CD8-positive, alpha-beta memory T cell (primary cell): ENCODE data around the gene SMYD3. TPM values are rescaled to one million over a fixed set of nuclear protein-coding genes. Genes with fewer than 3 reads are reported as not detected.
A peak's percentile ranks its signal among the peaks of the same experiment; 100 is the strongest.

Experiments
- CTCF ChIA-PET: fragments of 350-600 bp; sonication (Branson Sonifier 250); formaldehyde crosslinking; loops from one replicate; lab custom pipeline; 2021; ENCODE audit warnings: antibody characterized with exemption; lab: Charles Lee
- POLR2A ChIA-PET: fragments of 350-600 bp; sonication (Branson Sonifier 250); formaldehyde crosslinking; loops from one replicate; lab custom pipeline; 2021; ENCODE audit warnings: antibody characterized with exemption; lab: Charles Lee
- DNase-seq, 5 donors: peaks; one replicate each; pipeline versions ENCODE4 v3.0.0 to v3.0.0-alpha.2; 2020 to 2022; ENCODE audit warnings: mixed read lengths in 1 of 5
- H3K27ac ChIP-seq: one replicate; pipeline ENCODE4 v1.7.0; 2013; ENCODE audit warnings: low read depth, mild to moderate bottlenecking, low read length, moderate library complexity
- H3K27me3 ChIP-seq: 2 replicates; pipeline ENCODE4 v1.7.0; 2013; ENCODE audit warnings: low read length, mild to moderate bottlenecking; ENCODE audit not compliant: insufficient read depth, poor library complexity, severe bottlenecking
- H3K36me3 ChIP-seq: 2 replicates; pipeline ENCODE4 v1.7.0; 2013; ENCODE audit warnings: mild to moderate bottlenecking, low read length, moderate library complexity; ENCODE audit not compliant: insufficient read depth
- H3K4me1 ChIP-seq: 2 replicates; pipeline ENCODE4 v1.7.0; 2013; ENCODE audit warnings: mild to moderate bottlenecking, low read length, moderate library complexity; ENCODE audit not compliant: insufficient read depth
- H3K4me3 ChIP-seq: 2 replicates; pipeline ENCODE4 v1.7.0; 2013; ENCODE audit warnings: mild to moderate bottlenecking, low read length
- H3K9me3 ChIP-seq: 2 replicates; pipeline ENCODE4 v1.7.0; 2013; ENCODE audit warnings: mild to moderate bottlenecking, low read length
- H3K27ac Mint-ChIP-seq, 8 donors: one replicate each; pipeline ENCODE4 v1.8.0; 2020 to 2021; ENCODE audit warnings: mixed read lengths in 8 of 8, mild to moderate bottlenecking in 6 of 8, inconsistent platforms in 3 of 8, moderate library complexity in 3 of 8
- H3K27me3 Mint-ChIP-seq, 2 donors: one replicate each; pipeline ENCODE4 v1.8.0; 2020 to 2021; ENCODE audit warnings: mixed read lengths in 2 of 2, mild to moderate bottlenecking in 1 of 2, moderate library complexity in 1 of 2
- H3K36me3 Mint-ChIP-seq, 3 donors: one replicate each; pipeline ENCODE4 v1.8.0; 2020 to 2021; ENCODE audit warnings: mixed read lengths in 3 of 3, inconsistent platforms in 1 of 3, mild to moderate bottlenecking in 1 of 3
- H3K4me1 Mint-ChIP-seq, 3 donors: one replicate each; pipeline ENCODE4 v1.8.0; 2020 to 2021; ENCODE audit warnings: mixed read lengths in 3 of 3, inconsistent platforms in 1 of 3, mild to moderate bottlenecking in 1 of 3
- H3K4me3 Mint-ChIP-seq, 7 donors: one replicate each; pipeline ENCODE4 v1.8.0; 2020 to 2021; ENCODE audit warnings: mixed read lengths in 7 of 7, mild to moderate bottlenecking in 6 of 7, moderate library complexity in 4 of 7, inconsistent platforms in 2 of 7
- H3K9me3 Mint-ChIP-seq, 5 donors: one replicate each; pipeline ENCODE4 v1.8.0; 2020 to 2022; ENCODE audit warnings: mixed read lengths in 5 of 5, mild to moderate bottlenecking in 3 of 5, moderate library complexity in 2 of 5, inconsistent platforms in 1 of 5
- polyA plus RNA-seq: library from polyadenylated mRNA; unstranded; fragments of 300-500 nt; fragmentation: Illumina TruSeq; gene quantifications from one replicate; pipeline ENCODE4 v1.2.3, GENCODE V29; 2021
- total RNA-seq, 2 experiments: library from RNA; stranded (reverse); gene quantifications; one replicate each; pipeline ENCODE4 v1.2.3, GENCODE V29; 2021

Gene SMYD3
- total and polyA plus RNA-seq, 3 experiments from 2014 or later = 12.4 to 31.7 (median 14.5) TPM

DNA sequence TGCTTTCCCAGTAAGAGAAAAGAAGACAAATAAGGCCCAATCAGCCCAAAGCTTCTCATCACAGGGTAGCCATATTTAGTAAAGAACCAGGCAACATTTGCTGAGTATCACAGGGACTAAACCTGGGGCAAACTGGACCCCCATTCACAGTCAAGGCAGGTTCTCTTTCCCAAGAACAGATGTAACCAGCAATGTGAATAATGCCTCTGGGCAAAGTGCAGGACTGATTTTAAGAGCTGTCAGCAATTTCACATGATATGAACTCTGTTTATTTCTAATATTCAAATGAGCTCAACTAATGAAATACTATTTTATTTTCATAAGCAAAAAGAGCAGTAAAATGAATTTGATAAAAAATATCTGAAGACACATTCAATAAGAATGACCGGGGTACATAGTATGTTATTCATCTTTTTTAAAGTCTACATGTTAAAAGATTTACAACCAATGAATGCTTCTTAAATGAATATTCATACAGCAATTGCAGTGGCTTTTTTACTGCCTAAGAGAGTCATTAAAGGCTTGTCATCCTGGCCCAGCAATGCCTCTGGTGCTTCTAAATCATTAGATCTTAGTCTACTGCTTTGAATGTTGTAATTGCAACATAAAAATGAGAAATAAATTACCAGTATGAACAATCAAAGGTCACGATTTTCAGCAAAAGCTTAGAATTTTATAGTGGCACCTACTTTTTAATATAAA, 308.8 kb downstream of the SMYD3 start:
- no peaks in the 10 kb centered on the region for H3K27me3 ChIP-seq
- no peak for DNase-seq
- peaks cover 0 to 11% (median 0%) of the 10 kb centered on the region in 5 donors for H3K9me3 Mint-ChIP-seq
- H3K36me3 Mint-ChIP-seq = peaks cover 5 to 24% (median 10%) of the 10 kb centered on the region in 3 donors
- H3K27ac ChIP-seq = no peak overlapping the region
- H3K4me1 Mint-ChIP-seq = no peaks in the 10 kb centered on the region
- CTCF ChIA-PET = no interaction called here
- H3K4me3 ChIP-seq = no peak overlapping the region
- no peak overlapping the region for H3K4me3 Mint-ChIP-seq
- POLR2A ChIA-PET = no interaction called here
- no peaks in the 10 kb centered on the region for H3K4me1 ChIP-seq
- no peaks in the 10 kb centered on the region for H3K36me3 ChIP-seq
- H3K9me3 ChIP-seq = no peaks in the 10 kb centered on the region
- peaks cover 0 to 2% of the 10 kb centered on the region in 2 donors for H3K27me3 Mint-ChIP-seq
- H3K27ac Mint-ChIP-seq = peak overlapping the region in 1 of 8 donors; percentile 4

DNA sequence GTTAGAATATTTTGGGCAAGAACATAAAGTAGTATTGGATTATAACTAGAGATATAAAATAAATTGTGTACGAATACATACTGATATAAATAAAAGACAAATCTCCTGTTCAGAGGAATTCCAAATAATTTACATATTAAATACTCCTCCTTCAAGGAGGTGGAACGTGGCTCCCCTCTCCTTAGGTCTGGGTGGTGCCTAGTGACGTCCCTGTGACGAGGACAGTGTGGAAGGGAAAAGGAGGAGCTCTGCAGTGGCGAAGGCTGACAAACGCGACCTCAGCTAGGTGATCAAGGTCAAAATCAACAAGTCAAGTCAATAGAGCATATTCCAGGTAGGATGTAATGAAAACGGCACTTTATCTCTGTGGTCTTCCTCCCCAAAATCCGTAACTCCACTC, 310.0 kb downstream of the SMYD3 start:
- H3K27ac Mint-ChIP-seq = no peak overlapping the region
- H3K36me3 Mint-ChIP-seq = peaks cover 5 to 33% (median 9%) of the 10 kb centered on the region in 3 donors
- no peaks in the 10 kb centered on the region for H3K36me3 ChIP-seq
- no peak overlapping the region for H3K4me3 Mint-ChIP-seq
- POLR2A ChIA-PET = no interaction called here
- no peak overlapping the region for H3K27ac ChIP-seq
- peaks cover 0 to 8% (median 0%) of the 10 kb centered on the region in 5 donors for H3K9me3 Mint-ChIP-seq
- no peak overlapping the region for H3K4me3 ChIP-seq
- no peaks in the 10 kb centered on the region for H3K4me1 ChIP-seq
- no peaks in the 10 kb centered on the region for H3K27me3 ChIP-seq
- H3K27me3 Mint-ChIP-seq = no peaks in the 10 kb centered on the region
- peaks cover 0 to 5% (median 0%) of the 10 kb centered on the region in 3 donors for H3K4me1 Mint-ChIP-seq
- no peaks in the 10 kb centered on the region for H3K9me3 ChIP-seq
- CTCF ChIA-PET = no interaction called here
- DNase-seq = no peak

DNA sequence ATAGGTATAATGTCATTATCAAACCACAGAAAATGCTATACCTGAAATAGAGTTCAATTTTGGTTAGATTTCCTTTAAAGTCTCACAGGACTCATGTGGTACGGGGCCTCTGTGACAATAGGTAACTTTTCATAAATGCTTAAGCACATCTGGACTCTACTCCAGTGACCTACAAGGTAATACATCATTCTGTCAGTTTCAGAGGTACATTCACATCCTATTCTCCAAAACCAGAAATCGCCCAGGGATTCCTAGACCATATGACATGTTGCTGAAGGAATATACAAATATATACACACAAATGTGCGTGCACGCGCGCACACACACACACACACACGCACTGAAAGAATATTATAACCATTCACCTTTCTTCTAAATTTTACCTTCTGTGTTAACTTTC, 311.8 kb downstream of the SMYD3 start:
- no peak for DNase-seq

DNA sequence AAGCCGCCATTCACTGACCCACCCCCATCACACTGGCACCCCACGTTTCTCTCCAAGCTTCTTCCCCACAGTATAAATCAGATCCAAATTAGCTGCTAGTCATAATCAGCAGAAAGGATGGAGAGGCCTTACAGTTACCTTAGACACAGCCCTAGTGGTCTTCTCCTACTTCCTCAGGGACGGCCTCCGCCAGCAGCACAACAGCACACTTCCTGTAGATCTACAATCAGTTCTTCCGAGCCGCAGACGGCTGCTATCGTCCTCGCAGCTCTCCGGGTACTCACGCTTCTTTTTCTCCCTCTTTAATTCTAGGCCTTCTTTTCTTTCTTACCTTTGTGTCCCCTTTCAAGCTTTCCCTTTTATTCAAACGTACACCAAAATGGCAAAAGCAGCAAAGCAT, 313.5 kb downstream of the SMYD3 start:
- DNase-seq = no peak
- Mint-ChIP-seq H3K27me3 (no peaks in the 10 kb centered on the region), H3K36me3 (peaks cover 17 to 59% (median 20%) of the 10 kb centered on the region in 3 donors), H3K4me3 (peak overlapping the region in 1 of 7 donors; percentile 38), H3K4me1 (peaks cover 0 to 5% (median 0%) of the 10 kb centered on the region in 3 donors), H3K27ac (peak overlapping the region in 1 of 8 donors; percentile 7), H3K9me3 (peaks cover 0 to 6% (median 0%) of the 10 kb centered on the region in 5 donors)
- Histone ChIP-seq H3K27ac (no peak overlapping the region), H3K27me3 (no peaks in the 10 kb centered on the region), H3K36me3 (no peaks in the 10 kb centered on the region), H3K9me3 (no peaks in the 10 kb centered on the region), H3K4me1 (no peaks in the 10 kb centered on the region), H3K4me3 (no peak overlapping the region)
- ChIA-PET POLR2A (no interaction called here), CTCF (no interaction called here)

More for the DNA sequence above, 311.8 kb downstream of the SMYD3 start:
- POLR2A ChIA-PET = no interaction called here
- no peaks in the 10 kb centered on the region for H3K4me1 ChIP-seq
- H3K27me3 Mint-ChIP-seq = no peaks in the 10 kb centered on the region
- no peaks in the 10 kb centered on the region for H3K36me3 ChIP-seq
- no peaks in the 10 kb centered on the region for H3K27me3 ChIP-seq
- no peak overlapping the region for H3K4me3 Mint-ChIP-seq
- peaks cover 0 to 8% (median 0%) of the 10 kb centered on the region in 5 donors for H3K9me3 Mint-ChIP-seq
- no peak overlapping the region for H3K27ac Mint-ChIP-seq
- peaks cover 14 to 48% (median 18%) of the 10 kb centered on the region in 3 donors for H3K36me3 Mint-ChIP-seq
- H3K9me3 ChIP-seq = no peaks in the 10 kb centered on the region
- no peak overlapping the region for H3K4me3 ChIP-seq
- H3K4me1 Mint-ChIP-seq = peaks cover 0 to 5% (median 0%) of the 10 kb centered on the region in 3 donors
- CTCF ChIA-PET = no interaction called here
- H3K27ac ChIP-seq = no peak overlapping the region

DNA sequence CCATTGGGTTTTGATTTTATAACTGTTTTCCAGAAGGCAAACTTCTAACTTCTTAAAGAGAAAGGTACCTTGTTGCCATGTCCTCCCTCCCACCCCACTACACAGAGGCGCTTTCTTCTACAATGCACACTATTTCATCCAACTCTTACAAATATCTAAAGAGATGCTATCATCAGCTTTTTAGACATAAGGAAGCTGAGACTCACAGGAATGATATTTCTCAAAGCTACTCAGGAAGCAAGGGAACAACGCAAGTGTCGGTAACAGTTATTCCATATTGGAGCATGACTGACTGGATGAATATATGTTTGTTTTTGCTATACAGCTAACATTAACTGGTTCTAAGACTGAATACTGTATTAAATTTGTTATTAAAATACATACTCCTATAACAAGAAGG, 318.0 kb downstream of the SMYD3 start:
- H3K9me3 ChIP-seq = no peaks in the 10 kb centered on the region
- no peak overlapping the region for H3K27ac Mint-ChIP-seq
- peaks cover 23 to 51% (median 26%) of the 10 kb centered on the region in 3 donors for H3K36me3 Mint-ChIP-seq
- no peak overlapping the region for H3K4me3 ChIP-seq
- no peak overlapping the region for H3K4me3 Mint-ChIP-seq
- ChIA-PET CTCF (no interaction called here), POLR2A (no interaction called here)
- H3K27ac ChIP-seq = no peak overlapping the region
- no peaks in the 10 kb centered on the region for H3K4me1 ChIP-seq
- DNase-seq = no peak
- no peaks in the 10 kb centered on the region for H3K27me3 ChIP-seq
- no peaks in the 10 kb centered on the region for H3K36me3 ChIP-seq
- H3K27me3 Mint-ChIP-seq = no peaks in the 10 kb centered on the region
- H3K9me3 Mint-ChIP-seq = peaks cover 0 to 7% (median 0%) of the 10 kb centered on the region in 5 donors
- peaks cover 0 to 5% (median 0%) of the 10 kb centered on the region in 3 donors for H3K4me1 Mint-ChIP-seq

DNA sequence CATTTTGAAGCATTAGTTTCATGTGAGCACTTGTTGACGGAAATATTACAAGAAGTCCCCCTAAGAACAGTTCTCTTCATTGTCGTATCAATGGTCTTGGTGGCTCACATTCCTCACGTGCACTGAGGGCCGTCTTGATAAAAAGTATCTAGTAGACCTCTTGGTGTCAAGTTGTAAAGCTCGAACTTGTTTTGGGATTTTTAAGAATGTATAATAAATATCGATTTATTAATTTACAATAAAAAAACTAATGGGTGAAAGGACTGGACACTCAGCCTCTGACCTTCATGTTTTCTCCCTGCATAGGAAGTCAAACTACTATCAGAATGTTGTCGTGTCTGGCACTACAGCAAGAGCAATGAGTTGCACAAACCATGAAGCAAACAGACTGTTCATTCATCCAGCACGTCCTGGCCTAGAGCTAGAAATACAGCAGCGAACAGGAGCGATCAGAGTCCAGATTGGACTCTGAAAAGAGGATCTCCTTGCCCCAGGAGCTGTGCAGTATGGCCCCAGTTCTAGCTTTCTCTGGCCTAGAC, 319.2 kb downstream of the SMYD3 start:
- H3K36me3 ChIP-seq = no peaks in the 10 kb centered on the region
- no peaks in the 10 kb centered on the region for H3K27me3 ChIP-seq
- no peak for DNase-seq
- H3K27ac ChIP-seq = no peak overlapping the region
- ChIA-PET CTCF (no interaction called here), POLR2A (no interaction called here)
- H3K9me3 ChIP-seq = no peaks in the 10 kb centered on the region
- H3K4me3 ChIP-seq = no peak overlapping the region
- Mint-ChIP-seq H3K27me3 (no peaks in the 10 kb centered on the region), H3K9me3 (peaks cover 0 to 5% (median 0%) of the 10 kb centered on the region in 5 donors), H3K27ac (no peak overlapping the region), H3K36me3 (peaks cover 21 to 39% (median 22%) of the 10 kb centered on the region in 3 donors), H3K4me3 (no peak overlapping the region), H3K4me1 (peaks cover 0 to 1% (median 0%) of the 10 kb centered on the region in 3 donors)
- no peaks in the 10 kb centered on the region for H3K4me1 ChIP-seq

DNA sequence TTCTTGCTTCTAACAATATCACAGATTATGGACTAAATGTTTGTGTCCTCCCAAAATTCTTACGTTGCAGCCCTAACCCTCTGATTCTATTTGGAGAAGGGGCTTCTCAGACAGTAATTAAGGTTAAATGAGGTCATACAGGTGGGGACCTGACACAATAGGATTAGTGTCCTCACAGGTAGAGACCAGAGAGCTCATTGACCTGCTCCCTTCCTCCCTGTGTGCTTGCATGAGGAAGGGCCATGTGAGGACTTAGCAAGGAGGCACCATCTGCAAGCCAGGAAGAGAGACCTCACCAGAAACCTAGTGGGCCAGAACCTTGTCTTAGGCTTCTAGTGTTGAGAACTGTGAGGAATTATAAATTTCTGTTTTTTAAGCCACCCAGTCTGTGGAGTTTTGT, 322.6 kb downstream of the SMYD3 start:
- Histone ChIP-seq H3K4me1 (no peaks in the 10 kb centered on the region), H3K9me3 (no peaks in the 10 kb centered on the region), H3K4me3 (no peak overlapping the region), H3K27me3 (no peaks in the 10 kb centered on the region), H3K36me3 (no peaks in the 10 kb centered on the region), H3K27ac (peak overlapping the region; percentile 38)
- peaks cover 0 to 5% (median 0%) of the 10 kb centered on the region in 5 donors for H3K9me3 Mint-ChIP-seq
- CTCF ChIA-PET = no interaction called here
- peaks cover 0 to 3% (median 0%) of the 10 kb centered on the region in 3 donors for H3K4me1 Mint-ChIP-seq
- H3K27me3 Mint-ChIP-seq = no peaks in the 10 kb centered on the region
- no peak overlapping the region for H3K4me3 Mint-ChIP-seq
- peaks cover 16 to 20% (median 19%) of the 10 kb centered on the region in 3 donors for H3K36me3 Mint-ChIP-seq
- no peak for DNase-seq
- no peak overlapping the region for H3K27ac Mint-ChIP-seq
- POLR2A ChIA-PET = no interaction called here

DNA sequence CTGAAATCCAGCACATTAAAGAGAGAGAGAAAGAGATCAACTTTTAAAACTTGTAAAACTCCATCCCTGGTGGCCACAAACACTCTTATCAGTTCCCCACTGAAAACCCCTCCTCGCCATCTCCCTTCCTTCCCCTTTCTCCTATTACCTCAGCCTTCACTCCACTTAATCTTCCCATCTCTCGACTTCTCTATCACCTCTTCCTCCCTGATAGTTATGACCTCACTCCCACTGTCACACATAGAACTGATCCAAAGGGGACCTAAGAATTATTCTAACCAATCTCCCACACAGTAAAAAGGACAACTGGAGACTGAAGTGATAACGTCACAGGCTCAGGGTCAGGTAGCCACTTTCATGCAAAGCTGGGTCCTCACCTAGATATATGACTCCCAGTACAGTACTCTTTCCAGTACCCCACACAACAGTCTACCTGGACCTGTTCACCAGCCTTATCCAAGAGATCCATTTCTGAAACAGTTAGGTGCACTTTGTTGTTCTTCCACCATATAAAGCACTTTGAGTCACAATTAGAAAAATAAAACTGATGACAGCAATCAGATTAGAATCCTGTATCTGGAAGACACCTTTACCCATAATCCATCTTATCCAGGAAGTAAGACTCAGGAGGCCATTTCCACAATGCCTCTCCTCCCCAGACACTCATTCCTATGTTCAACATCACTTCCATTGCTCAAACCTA, 324.8 kb downstream of the SMYD3 start:
- ChIA-PET CTCF (no interaction called here), POLR2A (no interaction called here)
- no peak overlapping the region for H3K4me3 ChIP-seq
- Mint-ChIP-seq H3K36me3 (peaks cover 19 to 24% (median 24%) of the 10 kb centered on the region in 3 donors), H3K9me3 (peaks cover 0 to 4% (median 0%) of the 10 kb centered on the region in 5 donors), H3K27me3 (no peaks in the 10 kb centered on the region), H3K4me1 (peaks cover 0 to 3% (median 0%) of the 10 kb centered on the region in 3 donors), H3K27ac (peak overlapping the region in 1 of 8 donors; percentile 41), H3K4me3 (no peak overlapping the region)
- H3K4me1 ChIP-seq = no peaks in the 10 kb centered on the region
- H3K36me3 ChIP-seq = no peaks in the 10 kb centered on the region
- no peak for DNase-seq
- no peaks in the 10 kb centered on the region for H3K27me3 ChIP-seq
- no peaks in the 10 kb centered on the region for H3K9me3 ChIP-seq
- H3K27ac ChIP-seq = peak overlapping the region; percentile 57
